ENCODE measurements around the gene ELL2.

The ELL2 gene

GRCh38 chr5:95983080-95983479, 21.4 kb upstream of the ELL2 start:
- no peak for DNase-seq (ENCODE audit: low read depth)

DNA sequence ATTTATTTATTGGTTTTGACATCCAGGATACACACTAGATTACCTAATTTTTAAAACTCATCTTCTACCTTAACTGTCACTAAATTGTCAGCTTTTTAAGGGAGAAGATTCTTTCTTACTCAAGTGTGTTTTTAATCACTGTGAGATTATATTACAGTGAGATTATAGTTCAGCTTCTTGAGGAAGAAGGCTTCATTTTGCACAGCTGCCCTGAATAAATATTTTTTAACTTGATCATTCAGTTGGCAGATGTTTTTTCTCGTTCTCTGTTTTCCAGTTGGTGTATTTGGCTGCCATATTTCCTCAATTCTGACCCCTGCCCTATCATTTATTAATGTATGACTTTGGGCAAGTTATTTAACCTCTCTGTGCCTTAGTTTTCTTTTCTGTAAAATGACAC, 15.0 kb upstream of the ELL2 start:
- no peak for DNase-seq (ENCODE audit: low read depth)

DNA sequence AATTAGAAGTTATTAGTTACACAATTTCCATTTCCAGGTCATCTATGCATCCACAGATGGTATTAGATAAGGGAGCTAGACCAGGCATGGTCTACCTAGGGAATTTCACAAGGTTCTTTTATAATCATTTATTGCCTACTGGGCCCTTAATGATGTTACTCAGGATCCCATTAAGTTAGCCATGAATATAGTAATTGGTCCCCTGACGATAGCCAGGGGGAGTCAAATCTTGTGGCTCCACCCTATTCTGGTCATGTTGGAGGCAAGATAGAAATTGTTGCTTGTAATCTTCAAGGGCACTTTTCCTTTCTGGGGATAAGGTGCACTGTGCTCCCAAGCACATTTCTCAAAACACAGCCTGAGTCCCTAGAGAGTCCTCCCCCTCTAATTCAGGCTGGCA, 14.1 kb upstream of the ELL2 start:
- DNase-seq (ENCODE audit: low read depth), result no peak

GRCh38 chr5:95973793-95974325, 12.2 kb upstream of the ELL2 start:
- no peak for DNase-seq (ENCODE audit: low read depth)

DNA sequence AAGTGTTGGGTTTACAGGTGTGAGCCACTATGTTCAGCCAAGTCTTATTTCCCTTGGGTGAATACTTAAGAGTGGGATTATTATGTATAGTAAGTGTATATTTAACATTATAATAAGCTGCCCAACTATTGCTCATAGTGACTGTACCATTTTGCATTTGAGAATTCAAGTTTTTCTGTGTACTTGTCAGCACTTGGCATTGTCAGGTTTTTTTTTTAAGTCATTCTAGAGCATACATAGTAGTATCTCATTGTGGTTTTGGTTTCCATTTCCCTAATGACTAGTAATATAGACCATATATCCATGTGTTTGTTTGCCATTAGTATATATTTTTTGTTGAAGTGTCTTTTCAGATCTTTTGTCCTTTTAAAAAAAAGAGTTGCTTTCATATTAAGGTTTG, 10.5 kb upstream of the ELL2 start:
- no peak for DNase-seq (ENCODE audit: low read depth)

DNA sequence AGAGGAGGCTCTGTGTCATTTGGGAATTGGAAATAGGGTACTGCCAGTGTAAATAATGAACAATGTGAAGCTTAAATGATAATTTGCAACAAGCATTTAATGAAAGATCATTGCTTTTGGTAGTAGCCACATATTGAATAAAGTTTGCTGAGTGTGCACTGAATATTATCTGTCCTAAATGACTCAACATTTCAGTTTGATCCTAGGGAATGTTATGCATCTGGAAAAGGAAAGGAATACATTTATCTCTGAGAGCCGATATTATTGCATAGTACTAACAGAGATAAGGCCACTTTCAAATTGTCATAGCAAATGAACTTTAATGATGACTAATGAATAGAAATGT, 8.7 kb upstream of the ELL2 start:
- DNase-seq (ENCODE audit: low read depth), result no peak

- no peak for DNase-seq (ENCODE audit: low read depth)
Observed at GRCh38 chr5:95969651-95970358, 8.2 kb upstream of the ELL2 start.

- DNase-seq (ENCODE audit: low read depth), result no peak
Observed at GRCh38 chr5:95969055-95969454, 7.4 kb upstream of the ELL2 start.

GRCh38 chr5:95967236-95967635, 5.6 kb upstream of the ELL2 start:
- DNase-seq (ENCODE audit: low read depth), result no peak

GRCh38 chr5:95966005-95966404, 4.4 kb upstream of the ELL2 start:
- no peak for DNase-seq (ENCODE audit: low read depth)

DNA sequence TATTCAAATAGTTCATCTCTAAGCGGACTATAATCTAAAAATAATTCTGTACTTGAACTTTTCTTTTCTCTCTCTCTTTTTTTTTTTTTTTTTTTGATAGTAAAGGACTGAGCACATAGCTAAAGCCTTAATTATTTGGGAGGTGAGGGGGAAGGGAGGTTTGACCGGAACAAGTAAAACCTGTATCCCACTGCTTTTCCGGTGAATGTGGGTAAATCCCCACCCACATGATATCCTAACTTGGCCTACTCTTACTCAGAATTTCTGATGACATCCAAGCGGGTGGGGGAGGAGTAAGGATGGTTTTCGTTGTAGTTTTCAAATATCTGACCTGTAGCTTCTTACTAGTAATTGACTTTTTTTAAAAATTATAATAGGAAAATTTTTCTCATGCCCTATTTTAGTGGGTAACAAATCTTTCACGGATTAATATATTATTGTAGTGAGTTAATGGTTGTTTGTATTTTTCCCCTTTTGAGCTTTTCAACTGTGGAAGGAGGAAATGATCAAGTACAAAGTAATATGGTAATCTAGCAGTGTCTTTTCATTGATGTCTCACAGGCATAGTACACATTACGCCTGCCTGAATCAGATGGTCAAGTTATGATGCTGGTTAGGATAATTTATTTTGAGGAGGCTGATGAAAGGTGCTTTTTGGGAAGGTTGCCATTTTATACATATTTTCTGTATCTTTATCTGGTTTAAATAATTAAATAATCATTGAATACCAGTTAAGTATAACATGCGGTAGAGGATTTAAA, 2.2 kb upstream of the ELL2 start:
- peak; percentile 7 for DNase-seq (ENCODE audit: low read depth)

DNA sequence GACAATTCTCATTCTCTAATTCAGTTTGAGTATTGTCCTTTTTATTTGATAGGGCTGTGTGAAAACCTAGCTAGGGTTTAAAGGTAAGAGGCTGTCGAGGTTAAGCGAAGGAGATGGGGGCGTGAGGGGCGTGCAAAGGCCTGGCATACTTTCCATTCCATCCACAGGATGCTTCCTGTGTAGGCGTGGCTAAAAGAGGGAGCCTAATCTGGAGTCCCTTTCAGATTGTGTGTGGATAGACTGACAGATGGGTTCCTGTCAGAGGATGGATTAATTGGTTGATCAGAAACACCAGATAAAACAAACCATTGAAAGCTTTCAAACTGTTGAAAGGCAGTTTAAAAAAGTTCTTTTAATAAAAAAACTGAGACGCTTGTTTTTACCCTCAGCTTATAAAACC, 1.1 kb upstream of the ELL2 start:
- no peak for DNase-seq (ENCODE audit: low read depth)

- no peak for DNase-seq (ENCODE audit: low read depth)
Observed at GRCh38 chr5:95962475-95962773, 773 bp upstream of the ELL2 start.

- peak; percentile 79 for DNase-seq (ENCODE audit: low read depth)
Observed at GRCh38 chr5:95960667-95961616, 709 bp downstream of the ELL2 start.

GRCh38 chr5:95959888-95960666, 1.6 kb downstream of the ELL2 start:
- DNase-seq (ENCODE audit: low read depth), result no peak

DNA sequence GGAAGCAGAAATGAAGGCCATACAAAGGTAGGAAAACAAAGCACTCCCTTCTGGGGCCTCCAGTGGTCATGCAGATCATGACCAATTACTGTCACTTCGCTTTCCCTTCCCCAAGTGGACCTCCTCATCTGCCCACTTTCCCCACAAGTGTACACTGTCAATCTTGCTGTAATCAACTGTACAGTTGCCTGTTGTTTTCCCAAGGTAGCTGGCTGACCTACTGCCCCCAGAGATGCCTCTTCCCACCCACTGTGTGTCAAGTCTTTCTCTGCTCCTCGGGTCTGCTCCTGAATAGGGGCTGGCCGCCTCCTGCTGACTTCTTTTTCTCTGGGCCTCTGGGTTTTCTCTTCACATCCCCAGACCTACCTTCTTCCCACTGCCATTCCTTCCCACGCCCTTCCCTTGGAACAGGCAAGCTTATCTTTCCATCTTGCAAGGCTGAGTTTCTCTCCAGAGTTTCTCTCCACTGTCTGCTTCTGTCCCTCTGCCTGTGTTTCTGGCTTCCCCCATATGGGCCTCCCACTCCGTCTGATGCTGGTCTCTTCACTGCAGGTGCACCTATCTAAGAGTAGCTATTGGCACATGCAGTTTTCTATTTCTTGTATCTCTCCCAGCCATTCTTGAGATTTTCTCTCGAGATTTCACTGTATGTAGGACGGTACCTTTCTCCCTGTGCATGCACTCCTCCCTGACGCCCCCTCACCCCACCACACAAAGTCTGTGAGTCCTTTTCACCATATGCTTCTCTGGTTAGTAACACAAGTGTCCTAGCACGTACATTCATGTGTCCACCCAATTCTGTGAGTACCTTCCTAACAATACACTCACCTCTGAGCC, 2.4 kb downstream of the ELL2 start:
- no peak for DNase-seq (ENCODE audit: low read depth)

- DNase-seq (ENCODE audit: low read depth), result no peak
Observed at GRCh38 chr5:95958310-95959014, 3.2 kb downstream of the ELL2 start.

GRCh38 chr5:95957561-95958203, 4.0 kb downstream of the ELL2 start:
- no peak for DNase-seq (ENCODE audit: low read depth)

- no peak for DNase-seq (ENCODE audit: low read depth)
Observed at GRCh38 chr5:95956900-95957293, 4.8 kb downstream of the ELL2 start.

Data from activated T-cell treated with anti-CD3 and anti-CD28 coated beads for 48 hours (primary cell).